GM18861 (cell line): ENCODE results near the gene AFAP1L2.

Experiments used
- ATAC-seq: cut with Tn5 transposase; IDR thresholded peaks from one replicate; pipeline ENCODE4 v1.9.1; 2021; ENCODE audit not compliant: unreplicated experiment

The AFAP1L2 gene

GRCh38 chr10:114276066-114276465 lies 128.2 kb downstream of the AFAP1L2 start:
- ATAC-seq: no peak

- ATAC-seq: no peak
Observed at GRCh38 chr10:114274616-114275453, 129.5 kb downstream of the AFAP1L2 start.

- no peak for ATAC-seq
Observed at GRCh38 chr10:114273910-114274309, 130.4 kb downstream of the AFAP1L2 start.

GRCh38 chr10:114272696-114273095 lies 131.6 kb downstream of the AFAP1L2 start:
- ATAC-seq: no peak

- no peak for ATAC-seq
Observed at GRCh38 chr10:114271779-114272167, 132.5 kb downstream of the AFAP1L2 start.

- no peak for ATAC-seq
Observed at GRCh38 chr10:114271075-114271778, 133.1 kb downstream of the AFAP1L2 start.

GRCh38 chr10:114266521-114266920 lies 137.8 kb downstream of the AFAP1L2 start:
- no peak for ATAC-seq

- no peak for ATAC-seq
Observed at GRCh38 chr10:114265392-114266053, 138.8 kb downstream of the AFAP1L2 start.

- no peak for ATAC-seq
Observed at GRCh38 chr10:114262496-114262895, 141.8 kb downstream of the AFAP1L2 start.

- no peak for ATAC-seq
Observed at GRCh38 chr10:114261076-114261475, 143.2 kb downstream of the AFAP1L2 start.

- no peak for ATAC-seq
Observed at GRCh38 chr10:114260366-114260765, 143.9 kb downstream of the AFAP1L2 start.

- ATAC-seq: no peak
Observed at GRCh38 chr10:114259824-114260223, 144.5 kb downstream of the AFAP1L2 start.

- no peak for ATAC-seq
Observed at GRCh38 chr10:114258274-114258840, 145.9 kb downstream of the AFAP1L2 start.

- no peak for ATAC-seq
Observed at GRCh38 chr10:114257498-114257897, 146.8 kb downstream of the AFAP1L2 start.

GRCh38 chr10:114256822-114257221 lies 147.5 kb downstream of the AFAP1L2 start:
- no peak for ATAC-seq

- ATAC-seq: no peak
Observed at GRCh38 chr10:114256008-114256765, 148.1 kb downstream of the AFAP1L2 start.

GRCh38 chr10:114255227-114255626 lies 149.1 kb downstream of the AFAP1L2 start:
- ATAC-seq: no peak

- no peak for ATAC-seq
Observed at GRCh38 chr10:114252883-114253282, 151.4 kb downstream of the AFAP1L2 start.

GRCh38 chr10:114252092-114252491 lies 152.2 kb downstream of the AFAP1L2 start:
- ATAC-seq: no peak

GRCh38 chr10:114250716-114251115 lies 153.6 kb downstream of the AFAP1L2 start:
- no peak for ATAC-seq

- no peak for ATAC-seq
Observed at GRCh38 chr10:114250236-114250635, 154.1 kb downstream of the AFAP1L2 start.
